NCI-H748 treated with DMSO at 0.1 percent for 48 hours (cell line): ENCODE data around the gene MAD2L2.

Experiments used
- DNase-seq: peaks from one replicate; lab custom pipeline; 2025; lab: John Stamatoyannopoulos, UW

The MAD2L2 gene

DNA sequence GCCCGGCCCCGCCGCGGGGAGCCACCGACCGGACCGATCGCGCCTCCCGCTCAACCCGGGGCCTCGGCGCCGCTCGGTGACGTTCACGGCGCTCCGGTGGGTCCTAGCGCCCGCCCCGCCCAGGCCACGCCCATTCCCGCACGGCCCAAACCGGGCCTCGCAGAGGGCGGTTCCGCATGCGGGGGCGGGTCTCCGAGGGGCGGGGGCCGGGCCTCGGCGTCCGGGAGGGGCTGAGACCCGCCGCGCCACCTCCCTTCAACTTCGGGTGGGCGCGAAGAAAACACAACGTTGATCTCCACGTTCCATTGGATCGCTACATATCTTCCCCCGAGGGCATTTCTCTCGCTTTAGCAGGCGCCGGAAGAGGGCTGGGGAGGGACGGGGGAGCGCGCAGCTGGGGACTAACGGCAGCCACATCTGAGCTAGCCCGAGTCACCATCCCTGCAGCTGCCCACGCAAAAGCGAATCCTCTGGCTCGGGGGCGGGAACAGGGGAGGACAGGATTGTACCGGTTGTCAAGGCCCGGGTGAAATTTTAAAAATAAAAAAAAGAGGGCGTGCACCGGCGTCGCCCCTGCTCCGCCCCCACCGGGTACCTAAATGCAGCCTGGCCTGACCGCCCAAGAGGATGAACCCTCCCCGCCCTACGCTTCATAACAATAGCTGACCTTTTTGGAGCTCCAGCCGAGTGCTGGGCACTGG, at the start of gene MAD2L2:
Gene MAD2L2 (minus strand): TSS at position 78 of the 701 bp plus-strand sequence. CDS start 547 bp downstream, outside the sequence.
- peak; percentile 59 for DNase-seq

DNA sequence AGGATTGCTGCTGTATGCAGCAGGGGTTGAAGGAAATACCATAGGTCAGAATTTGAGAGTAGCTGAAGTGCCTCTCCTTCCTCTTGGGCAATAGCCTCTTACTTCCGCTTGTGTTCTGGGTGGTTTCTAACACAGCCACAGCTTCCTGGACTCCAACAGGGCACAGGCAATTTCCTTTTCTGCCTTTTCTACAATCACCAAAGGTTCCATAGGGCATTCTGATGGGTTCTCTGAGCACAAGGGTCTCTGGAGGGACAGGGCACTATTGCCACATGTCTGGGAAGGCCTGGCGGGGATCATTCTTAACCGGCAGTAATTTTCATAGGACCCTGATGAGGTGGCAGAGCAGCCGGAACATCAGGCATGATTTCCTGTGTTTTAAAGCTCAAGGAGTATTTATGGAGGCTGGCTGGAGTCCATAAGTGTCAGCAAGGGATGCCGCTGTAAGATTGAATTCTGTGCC, 49.5 kb upstream of the MAD2L2 start:
- no peak for DNase-seq

DNA sequence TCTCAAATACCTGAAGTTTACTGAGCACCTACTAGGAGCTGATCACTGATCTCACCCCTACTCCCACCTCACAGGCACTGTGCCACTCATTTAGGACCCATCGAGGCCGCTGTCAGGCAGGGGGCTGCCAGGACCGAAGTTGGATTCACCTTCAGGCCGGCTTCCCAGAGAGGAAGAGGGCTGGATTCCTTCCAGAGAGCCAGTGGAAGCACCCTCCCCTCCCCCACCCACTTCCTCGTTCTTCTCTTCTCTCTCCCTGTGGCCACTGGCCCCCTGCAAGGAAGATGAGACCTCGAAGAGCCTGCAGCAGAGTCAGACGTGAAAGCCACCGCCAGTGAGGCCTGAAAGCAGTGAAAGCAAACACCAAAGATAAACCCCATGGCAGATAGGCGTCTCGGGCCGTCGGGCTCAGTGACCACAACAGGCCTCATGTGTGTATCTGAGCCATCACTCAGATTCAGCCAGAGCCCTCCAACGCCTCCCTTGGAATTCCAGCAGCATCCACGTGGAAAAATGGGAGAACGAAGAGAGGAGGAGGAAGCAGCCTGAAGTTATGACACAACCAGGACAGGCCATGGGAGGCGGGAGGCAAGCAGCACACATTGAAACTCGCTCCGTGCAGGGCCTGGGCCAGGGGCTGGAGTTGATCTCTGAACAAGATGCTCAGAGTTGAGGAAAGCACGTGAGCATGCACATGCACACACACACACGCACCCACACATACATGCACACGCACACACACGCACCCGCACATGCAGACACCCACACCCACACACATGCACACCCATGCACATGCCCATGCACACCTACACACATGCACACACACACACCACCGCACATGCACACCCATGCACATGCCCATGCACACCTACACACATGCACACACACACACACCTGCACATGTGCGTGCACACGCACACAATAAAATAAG, 48.8 kb upstream of the MAD2L2 start:
- no peak for DNase-seq

DNA sequence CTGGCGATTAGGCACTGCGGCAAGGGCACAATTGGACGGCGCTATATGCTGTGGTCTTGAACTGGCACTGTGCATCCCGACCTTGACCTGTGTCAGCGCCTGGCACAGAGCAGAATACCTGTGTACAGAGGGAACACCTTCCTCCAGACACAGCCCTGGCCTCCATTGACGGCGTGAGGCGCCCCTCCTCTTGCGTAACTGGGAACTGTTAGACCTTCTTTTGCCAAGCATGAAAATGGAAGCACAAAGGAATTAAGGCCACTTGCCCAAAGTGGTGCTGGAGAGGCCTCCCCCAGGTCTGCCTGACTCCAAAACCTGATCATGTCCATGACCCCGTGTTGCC, 48.2 kb upstream of the MAD2L2 start:
- no peak for DNase-seq

DNA sequence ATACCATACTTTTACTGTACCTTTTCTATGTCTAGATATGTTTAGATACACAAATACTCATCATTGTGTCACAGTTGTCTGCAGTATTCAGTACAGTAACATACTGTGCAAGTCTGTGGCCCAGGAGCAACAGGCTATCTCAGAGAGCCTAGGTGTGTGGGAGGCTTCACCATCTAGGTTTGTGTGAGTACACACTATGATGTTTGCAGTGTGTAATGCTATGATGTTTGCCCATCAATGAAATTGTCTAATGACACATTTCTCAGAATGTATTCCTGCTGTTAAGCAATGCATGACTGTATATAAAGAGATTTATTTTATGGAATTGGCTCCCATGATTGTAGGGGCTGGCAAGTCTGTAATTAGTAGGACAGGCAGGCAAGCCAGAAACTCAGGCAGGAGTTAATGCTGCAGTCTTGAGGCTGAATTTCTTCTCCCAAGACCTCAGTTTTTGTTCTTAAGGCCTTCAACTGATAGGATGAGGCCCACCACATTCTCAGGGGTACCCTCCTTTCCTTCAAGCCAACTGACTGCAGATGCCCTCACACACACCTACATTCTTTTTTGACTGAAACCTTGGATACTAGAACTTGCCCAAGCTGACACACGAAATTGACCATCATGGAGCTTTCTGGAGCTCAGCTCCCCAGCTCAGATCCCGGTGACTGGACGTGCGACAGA, 47.3 kb upstream of the MAD2L2 start:
- DNase-seq = no peak

DNA sequence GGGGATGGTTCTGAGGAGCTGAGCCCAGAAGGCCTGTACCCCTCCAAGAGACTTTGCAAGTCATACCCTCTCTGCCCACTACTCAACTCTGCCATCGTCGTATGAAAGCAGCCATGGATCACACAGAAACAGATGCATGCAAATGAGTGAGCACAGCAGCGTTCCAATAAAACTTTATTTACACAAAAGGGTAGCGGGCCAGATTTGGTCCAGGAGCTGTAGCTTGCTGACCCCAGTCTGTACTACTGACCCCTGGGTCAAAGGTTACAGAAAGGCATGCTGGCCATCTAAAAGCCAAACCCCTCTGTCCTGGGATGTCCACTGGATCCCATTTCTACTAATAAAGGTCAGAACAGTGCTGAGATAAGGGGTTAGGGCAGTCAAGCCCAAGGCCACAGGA, 46.2 kb upstream of the MAD2L2 start:
- DNase-seq = no peak

DNA sequence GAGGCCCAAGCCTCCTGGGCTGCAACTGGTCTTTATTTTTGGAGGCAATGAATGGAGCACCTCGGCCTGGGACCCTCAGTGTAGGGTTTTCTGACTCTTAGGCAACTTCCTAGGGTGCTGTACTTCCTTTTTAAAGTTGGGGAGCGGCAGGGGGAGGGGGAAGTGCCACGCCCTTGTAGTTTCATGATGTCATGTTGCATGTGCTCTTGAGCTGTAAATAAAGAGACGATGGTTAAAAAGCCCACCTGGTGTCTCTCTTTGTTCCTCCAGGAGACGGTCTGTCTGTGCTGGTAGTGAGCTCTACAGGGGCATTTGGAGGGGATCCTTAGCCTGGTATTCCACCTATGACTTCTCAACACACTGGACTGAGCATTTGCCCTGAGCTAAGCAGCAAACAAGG, 44.7 kb upstream of the MAD2L2 start:
- peak; percentile 35 for DNase-seq

DNA sequence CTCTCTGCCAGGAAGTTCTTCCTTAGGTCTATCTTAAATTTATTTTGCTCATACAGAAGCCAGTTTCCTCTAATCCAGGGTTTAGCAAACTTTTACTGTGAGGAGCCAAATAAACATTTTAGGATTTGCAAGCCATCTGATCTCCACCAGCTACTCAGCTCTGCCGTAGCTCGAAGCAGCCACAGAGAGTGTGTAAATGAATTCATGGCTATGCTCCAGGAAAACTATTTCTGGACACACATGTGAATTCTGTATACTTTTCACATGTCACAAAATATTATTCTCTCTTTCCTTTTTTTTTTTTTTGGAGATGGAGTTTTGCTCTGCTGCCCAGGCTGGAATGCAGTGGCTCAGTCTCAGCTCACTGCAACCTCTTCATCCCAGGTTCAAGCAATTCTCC, 41.6 kb upstream of the MAD2L2 start:
- no peak for DNase-seq

DNA sequence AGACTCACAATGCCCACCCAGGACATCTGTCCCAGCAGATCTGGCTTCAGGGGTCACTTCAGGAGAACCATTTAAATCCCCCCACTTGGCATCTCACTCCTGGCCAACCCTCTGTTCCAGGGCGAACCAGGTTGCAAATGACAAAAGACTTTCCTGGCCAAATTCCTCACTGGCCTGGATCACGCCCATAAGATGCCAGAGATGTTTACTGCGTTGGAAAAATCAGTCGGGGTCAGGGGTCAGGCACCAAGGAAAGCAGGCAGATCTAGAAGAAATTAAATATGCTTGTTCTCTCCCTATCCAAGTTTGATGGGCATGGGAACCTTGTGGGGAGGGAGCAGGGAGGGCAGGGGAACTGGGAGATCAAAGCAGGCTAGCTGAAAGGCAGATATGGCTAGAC, 40.4 kb upstream of the MAD2L2 start:
- DNase-seq = no peak

DNA sequence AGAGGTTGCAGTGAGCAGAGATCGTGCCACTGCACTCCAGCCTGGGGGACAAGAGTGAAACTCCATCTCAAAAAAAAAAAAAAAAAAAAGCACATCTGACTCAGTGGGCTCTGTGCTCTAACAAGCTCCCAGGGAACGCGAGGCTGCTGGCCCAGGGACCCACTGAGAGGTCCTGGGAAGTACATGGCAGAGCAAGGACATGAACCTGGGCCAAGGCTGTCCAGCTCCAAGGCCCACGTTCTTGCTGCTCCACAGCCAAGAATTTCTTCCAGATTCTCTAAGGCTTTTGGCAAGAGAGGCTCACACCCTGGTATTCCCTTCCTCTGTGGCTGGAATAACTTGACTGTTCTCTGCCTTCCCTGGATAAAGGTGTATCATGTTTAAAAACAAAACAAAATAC, 39.6 kb upstream of the MAD2L2 start:
- DNase-seq = no peak

DNA sequence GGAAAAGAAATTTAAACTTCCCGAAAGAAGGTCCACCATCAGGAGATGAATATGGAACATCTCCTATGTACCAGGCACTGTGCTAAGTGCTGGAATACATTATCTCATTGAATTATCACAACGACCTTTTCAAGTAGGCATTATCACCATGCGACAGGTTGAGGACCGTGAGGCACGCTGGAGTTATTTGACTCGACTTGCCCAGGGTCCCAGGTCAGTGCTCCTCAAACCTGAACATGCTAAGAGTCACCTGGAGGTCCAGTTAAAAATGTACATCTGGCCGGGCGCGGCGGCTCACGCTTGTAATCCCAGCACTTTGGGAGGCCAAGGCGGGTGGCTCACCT, 39.1 kb upstream of the MAD2L2 start:
- DNase-seq = no peak

DNA sequence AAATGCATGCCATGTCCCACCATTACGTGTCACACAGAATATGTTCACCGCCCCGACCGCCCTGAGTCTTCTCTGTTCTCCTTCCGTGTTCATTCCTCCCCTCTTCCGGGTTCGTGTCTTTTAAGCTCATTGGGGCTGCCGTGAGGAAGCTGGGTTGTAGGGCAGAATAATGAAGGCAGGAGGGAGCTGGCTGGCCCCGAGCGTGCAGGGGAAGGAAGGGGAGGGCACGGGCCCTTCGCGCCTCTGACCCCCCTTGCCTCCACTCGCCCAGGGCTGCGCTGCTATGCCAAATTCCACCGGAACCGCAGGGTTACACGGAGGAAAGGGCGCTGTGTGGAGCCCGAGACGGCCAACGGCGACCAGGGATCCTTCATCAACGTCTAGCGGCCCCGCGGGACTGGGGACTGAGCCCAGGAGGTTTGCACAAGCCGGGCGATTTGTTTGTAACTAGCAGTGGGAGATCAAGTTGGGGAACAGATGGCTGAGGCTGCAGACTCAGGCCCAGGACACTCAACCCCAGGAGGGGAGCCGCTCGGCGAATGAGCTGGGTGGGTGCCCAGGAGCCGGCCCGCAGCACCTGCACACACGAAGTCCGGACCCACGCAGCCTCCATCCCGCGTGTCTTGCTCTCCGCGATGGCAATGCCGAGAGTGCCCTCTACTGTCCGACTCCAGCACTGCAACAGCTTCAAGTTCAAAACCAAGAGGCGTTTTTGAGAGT, 38.5 kb upstream of the MAD2L2 start:
- peak; percentile 44 for DNase-seq

DNA sequence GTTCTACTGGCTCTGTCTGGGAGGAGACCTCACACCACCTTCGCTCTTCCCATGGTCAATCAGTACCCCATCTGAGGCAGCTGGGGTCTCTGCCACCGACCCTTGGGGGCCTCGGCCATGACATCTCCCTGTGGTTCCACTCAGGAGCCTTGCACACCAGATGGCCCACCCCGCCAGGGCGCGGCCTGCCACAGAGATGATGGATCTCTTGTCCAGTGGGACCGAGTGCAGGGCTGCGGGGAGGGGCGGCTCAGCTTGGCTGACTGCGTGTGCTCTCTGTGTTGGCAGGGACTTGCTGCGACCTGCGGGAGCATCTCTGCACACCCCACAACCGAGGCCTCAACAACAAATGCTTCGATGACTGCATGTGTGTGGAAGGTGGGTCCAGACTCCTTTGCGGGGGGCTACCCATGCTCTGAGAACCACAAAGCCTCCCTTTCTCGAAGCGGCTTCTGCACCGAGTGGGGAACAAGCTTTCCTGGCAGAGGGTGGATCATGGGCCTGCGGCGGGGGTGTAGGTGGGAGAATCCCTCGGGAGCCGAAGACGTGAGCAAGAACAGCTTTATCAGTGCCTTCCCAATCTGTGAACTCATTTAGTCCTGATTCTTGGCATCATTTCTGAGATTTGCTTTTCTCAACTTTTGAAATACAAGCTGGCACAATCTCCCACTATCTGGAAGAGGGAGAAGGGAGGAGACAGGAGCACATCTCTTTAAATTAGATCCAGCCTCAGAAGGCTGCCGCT, 34.1 kb upstream of the MAD2L2 start:
- DNase-seq = no peak

DNA sequence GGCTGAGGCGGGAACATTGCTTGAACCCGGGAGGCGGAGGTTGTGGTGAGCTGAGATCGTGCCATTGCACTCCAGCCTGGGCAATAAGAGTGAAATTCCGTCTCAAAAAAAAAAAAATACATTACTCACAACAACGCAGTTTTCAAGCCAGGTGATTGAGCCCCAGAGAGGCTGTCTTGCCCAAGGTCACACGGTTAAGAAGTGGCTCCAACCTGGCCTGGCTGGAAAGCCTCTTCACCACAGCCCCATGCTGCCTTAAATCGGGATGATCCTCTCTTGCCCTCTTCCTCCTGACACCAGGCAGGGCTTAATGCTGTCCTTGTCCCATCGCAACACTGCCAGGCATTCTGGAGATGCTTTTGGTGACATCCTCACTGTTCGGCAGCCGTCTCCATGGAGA, 32.1 kb upstream of the MAD2L2 start:
- DNase-seq = no peak

DNA sequence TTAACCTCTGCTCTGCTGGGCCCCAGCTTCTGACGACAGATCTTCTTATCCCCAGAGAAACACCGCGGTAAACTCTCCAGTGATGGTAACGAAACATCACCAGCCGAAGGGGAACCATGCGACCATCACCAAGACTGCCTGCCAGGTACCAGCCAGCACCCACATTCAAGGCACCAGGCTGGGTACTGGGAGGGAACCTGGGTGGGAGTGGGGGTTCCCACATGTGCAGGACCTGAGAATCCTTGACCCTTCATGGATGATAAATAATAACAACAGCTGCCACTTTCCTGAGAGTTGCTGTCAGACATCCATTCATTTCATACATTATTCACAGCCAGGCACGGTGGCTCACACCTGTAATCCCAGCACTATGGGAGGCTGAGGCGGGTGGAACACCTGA, 31.3 kb upstream of the MAD2L2 start:
- DNase-seq = no peak

DNA sequence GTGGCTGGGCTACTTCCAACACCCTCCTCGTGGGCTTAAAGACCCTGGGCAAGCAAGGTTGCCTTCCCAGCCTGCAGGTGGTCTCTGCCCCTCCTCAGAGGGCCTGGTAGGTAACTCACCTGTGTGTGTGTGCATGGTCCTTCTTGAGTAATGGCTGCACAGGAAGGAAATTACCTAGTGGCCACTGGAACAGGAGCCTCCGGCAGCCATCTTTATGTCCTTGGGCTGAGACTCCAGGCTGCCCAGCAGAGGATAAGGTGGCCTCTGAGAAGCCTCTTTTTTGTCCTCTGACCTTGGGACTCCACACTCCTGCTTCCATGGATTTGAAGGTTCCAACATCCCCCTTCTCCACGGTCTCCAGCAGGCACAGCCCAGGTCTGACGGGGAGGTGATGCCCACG, 30.5 kb upstream of the MAD2L2 start:
- DNase-seq = no peak

DNA sequence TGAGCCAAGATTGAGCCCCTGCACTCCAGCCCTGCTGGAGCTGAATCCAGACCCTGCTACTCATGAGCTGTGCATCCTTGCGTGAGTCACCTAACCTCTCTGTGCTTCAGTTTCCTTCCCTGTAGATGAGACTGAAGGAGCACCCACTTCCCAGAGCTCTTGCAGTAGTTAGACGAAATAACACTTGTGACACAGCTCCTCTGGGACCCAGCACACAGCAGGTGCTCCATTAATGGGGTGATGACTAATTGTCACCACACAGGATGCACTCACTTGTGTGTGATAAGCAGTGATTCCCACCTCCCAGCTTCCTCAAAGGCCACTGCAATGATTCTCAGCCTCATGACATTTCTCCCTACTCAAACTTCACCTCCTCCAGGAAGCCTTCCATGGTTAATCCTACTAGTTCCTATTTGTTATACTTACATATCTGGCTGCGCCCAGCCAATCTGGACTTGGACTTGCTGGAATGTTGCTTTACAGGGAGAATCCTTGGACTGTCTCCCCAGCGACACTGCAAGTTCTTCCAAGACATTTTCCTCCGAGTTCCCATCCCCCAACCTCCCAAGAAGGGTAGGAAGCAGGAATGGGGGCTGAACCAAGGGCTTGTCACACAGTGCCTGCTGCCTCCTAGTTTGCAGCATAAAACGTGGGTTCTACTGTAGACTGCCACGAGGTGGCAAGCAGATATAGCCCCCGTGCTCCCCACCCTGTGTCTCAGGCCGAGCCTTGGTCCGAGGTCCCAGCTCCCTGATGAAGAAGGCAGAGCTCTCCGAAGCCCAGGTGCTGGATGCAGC, 27.8 kb upstream of the MAD2L2 start:
- no peak for DNase-seq

DNA sequence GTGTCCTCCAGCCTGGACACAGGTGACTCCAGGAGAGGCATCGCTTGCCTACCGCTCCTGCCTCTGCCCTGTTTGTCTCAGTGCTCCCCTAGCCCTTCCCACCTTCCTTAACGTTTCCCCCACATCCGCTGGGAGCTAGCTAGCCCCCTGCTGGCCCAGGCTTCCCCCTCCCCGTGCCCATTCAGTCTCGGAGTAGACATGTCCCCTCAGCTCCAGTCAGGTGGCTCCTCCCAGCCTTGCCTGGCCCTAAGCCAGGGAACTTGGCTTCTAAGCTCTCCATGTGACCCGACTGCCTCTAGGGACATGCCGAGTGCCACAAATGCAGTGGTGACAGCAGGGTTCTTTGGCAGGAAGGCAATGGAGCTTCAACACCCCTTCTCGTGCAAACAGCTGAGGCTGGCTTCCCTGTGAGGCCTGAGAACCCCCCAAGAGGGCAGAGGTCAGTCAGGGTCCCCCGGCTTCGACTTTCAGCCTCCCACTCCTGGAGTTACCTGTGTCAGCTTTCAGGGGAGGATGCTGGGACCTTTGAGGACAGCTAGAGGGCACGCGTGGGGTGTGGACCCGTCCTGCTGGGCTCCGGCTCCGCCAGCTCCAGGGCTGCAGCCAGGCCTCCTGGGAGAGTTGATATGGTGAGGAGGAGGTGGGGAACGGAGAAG, 26.8 kb upstream of the MAD2L2 start:
- no peak for DNase-seq

DNA sequence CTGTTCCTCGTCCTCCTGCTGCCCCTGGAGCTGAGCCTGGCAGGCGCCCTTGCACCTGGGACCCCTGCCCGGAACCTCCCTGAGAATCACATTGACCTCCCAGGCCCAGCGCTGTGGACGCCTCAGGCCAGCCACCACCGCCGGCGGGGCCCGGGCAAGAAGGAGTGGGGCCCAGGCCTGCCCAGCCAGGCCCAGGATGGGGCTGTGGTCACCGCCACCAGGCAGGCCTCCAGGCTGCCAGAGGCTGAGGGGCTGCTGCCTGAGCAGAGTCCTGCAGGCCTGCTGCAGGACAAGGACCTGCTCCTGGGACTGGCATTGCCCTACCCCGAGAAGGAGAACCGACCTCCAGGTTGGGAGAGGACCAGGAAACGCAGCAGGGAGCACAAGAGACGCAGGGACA, 25.3 kb upstream of the MAD2L2 start:
- no peak for DNase-seq

DNA sequence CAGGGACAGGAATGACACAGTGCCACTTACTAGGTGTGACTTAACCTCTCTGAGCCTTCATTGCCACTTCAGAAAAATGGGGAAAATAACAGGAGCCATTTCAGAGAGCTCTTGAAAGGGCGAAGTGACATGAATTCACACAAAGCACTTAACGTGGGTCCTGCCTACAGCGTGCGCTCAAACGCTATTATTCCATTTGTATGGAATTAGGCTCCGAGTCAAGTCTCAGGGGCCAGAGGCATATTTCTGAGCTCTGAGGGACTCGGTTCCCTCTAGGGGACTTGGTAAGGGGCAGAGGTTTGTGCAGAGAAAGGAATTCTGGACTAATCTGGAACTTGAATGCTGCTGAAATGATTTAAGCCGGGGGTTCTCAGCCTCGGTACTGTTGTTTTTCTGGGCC, 24.6 kb upstream of the MAD2L2 start:
- no peak for DNase-seq
